ENCODE data around the gene ATG2A.

DNA sequence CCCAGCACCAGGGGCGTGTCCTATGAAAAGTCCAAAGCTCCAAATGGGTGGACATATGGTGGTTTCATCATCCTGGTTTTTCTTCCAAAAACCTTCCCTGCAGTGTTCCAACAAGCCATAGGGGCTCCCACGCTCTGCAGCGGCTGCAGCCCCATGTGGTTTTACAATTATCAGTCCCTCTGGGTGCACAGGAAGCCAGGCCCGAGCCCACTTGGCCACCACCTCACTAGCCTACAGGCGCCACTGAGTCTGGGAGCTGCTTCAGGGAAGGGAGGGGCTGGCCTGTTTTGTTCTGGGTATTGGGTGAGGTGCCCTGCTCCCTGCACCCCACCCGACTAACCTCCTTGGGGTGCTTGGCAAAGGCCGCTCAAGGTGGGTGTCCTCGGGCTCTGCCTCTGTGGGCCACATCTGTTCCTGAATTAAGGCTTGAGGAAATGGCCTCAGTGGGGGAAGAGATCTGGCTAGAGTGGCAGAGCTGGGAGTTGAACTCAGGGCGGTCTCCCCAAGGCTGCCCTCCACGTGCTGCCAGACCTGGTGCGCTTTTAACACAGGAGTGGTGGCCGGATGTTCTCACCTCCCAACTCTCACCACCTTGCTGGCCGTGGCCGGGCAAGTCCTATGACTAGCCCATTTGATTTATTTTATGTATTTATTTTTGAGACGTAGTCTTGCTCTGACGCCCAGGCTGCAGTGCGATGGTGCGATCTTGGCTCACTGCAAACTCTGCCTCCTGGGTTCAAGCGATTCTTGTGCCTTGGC lies 67.2 kb downstream of the ATG2A start:
- TF ChIP-seq CTCF (IDR thresholded peaks at IDR 0.05) (no peak), POLR2A (IDR thresholded peaks at IDR 0.05) (no peak), EP300 (IDR thresholded peaks at IDR 0.05) (no peak)

Data from stomach (tissue), 4 donors.